MG63 (cell line): Measurements from ENCODE around the gene MAP3K14. TPM values are rescaled to one million over a fixed set of nuclear protein-coding genes. Genes with fewer than 3 reads are reported as not detected.
A peak's percentile ranks its signal among the peaks of the same experiment; 100 is the strongest.
"Not testable (repeated sequence)": the region's sequence is repeated elsewhere in the genome, so short reads cannot be mapped to it uniquely, and the experiment has no call there.

Source experiments
- DNase-seq: peaks from one replicate; pipeline ENCODE4 v3.0.0-alpha.2; 2020
- H3K27me3 ChIP-seq: fragments of 250-450 bp; sonication (Bioruptor Pico); 2 replicates; pipeline ENCODE4 v1.5.1; 2020; ENCODE audit warnings: mild to moderate bottlenecking, moderate library complexity
- H3K36me3 ChIP-seq: fragments of 250-450 bp; sonication (Bioruptor Pico); 2 replicates; pipeline ENCODE4 v1.5.1; 2020; ENCODE audit warnings: mild to moderate bottlenecking, moderate library complexity
- H3K4me3 ChIP-seq: fragments of 250-450 bp; sonication (Bioruptor Pico); 2 replicates; pipeline ENCODE4 v1.5.1; 2020; ENCODE audit warnings: mild to moderate bottlenecking, moderate library complexity
- H3K9me3 ChIP-seq: fragments of 250-450 bp; sonication (Bioruptor Pico); 2 replicates; pipeline ENCODE4 v1.5.1; 2020; ENCODE audit warnings: mild to moderate bottlenecking, moderate library complexity
- total RNA-seq: library from RNA; depleted of rRNA; stranded (reverse); fragments of >200 nt; shearing (Covaris generic); gene quantifications from 2 replicates; pipeline ENCODE4 v1.2.3, GENCODE V29; 2014; ENCODE audit warnings: low replicate concordance

Gene MAP3K14
- total RNA-seq, 1 experiment from 2014 or later: 13.4 TPM

- DNase-seq: peak; percentile 69
- no peaks in the 10 kb centered on the region for H3K9me3 ChIP-seq
- H3K27me3 ChIP-seq: no peaks in the 10 kb centered on the region
- peaks cover 75% of the 10 kb centered on the region for H3K36me3 ChIP-seq
- peak overlapping the region; percentile 3 for H3K4me3 ChIP-seq
These were observed 4.9 kb downstream of the MAP3K14 start for GRCh38 chr17:45311760-45312476.

- no peaks in the 10 kb centered on the region for H3K27me3 ChIP-seq
- H3K9me3 ChIP-seq: no peaks in the 10 kb centered on the region
- H3K36me3 ChIP-seq: peaks cover 80% of the 10 kb centered on the region
- no peak overlapping the region for H3K4me3 ChIP-seq
- DNase-seq: no peak
These were observed 5.4 kb downstream of the MAP3K14 start for GRCh38 chr17:45311401-45311759.

- Histone ChIP-seq H3K4me3 (no peak overlapping the region), H3K36me3 (peaks cover 73% of the 10 kb centered on the region), H3K9me3 (no peaks in the 10 kb centered on the region), H3K27me3 (no peaks in the 10 kb centered on the region)
- DNase-seq: peak; percentile 71
These were observed 6.2 kb downstream of the MAP3K14 start for GRCh38 chr17:45310380-45311324.

GRCh38 chr17:45309400-45309799 lies 7.4 kb downstream of the MAP3K14 start:
- peaks cover 73% of the 10 kb centered on the region for H3K36me3 ChIP-seq
- no peak for DNase-seq
- H3K27me3 ChIP-seq: no peaks in the 10 kb centered on the region
- no peak overlapping the region for H3K4me3 ChIP-seq
- no peaks in the 10 kb centered on the region for H3K9me3 ChIP-seq

- DNase-seq: no peak
- no peak overlapping the region for H3K4me3 ChIP-seq
- H3K27me3 ChIP-seq: no peaks in the 10 kb centered on the region
- peaks cover 73% of the 10 kb centered on the region for H3K36me3 ChIP-seq
- no peaks in the 10 kb centered on the region for H3K9me3 ChIP-seq
These were observed 8.0 kb downstream of the MAP3K14 start for GRCh38 chr17:45308840-45309239.

GRCh38 chr17:45308016-45308365 lies 8.8 kb downstream of the MAP3K14 start:
- Histone ChIP-seq H3K36me3 (peaks cover 70% of the 10 kb centered on the region), H3K9me3 (no peaks in the 10 kb centered on the region), H3K27me3 (no peaks in the 10 kb centered on the region), H3K4me3 (no peak overlapping the region)
- no peak for DNase-seq

GRCh38 chr17:45307290-45308015 lies 9.4 kb downstream of the MAP3K14 start:
- Histone ChIP-seq H3K9me3 (no peaks in the 10 kb centered on the region), H3K36me3 (peaks cover 70% of the 10 kb centered on the region), H3K27me3 (no peaks in the 10 kb centered on the region), H3K4me3 (no peak overlapping the region)
- DNase-seq: peak; percentile 39

- H3K36me3 ChIP-seq: peaks cover 70% of the 10 kb centered on the region
- no peaks in the 10 kb centered on the region for H3K9me3 ChIP-seq
- no peaks in the 10 kb centered on the region for H3K27me3 ChIP-seq
- H3K4me3 ChIP-seq: no peak overlapping the region
- DNase-seq: no peak
These were observed 10.2 kb downstream of the MAP3K14 start for GRCh38 chr17:45306623-45307022.

- no peak overlapping the region for H3K4me3 ChIP-seq
- no peaks in the 10 kb centered on the region for H3K9me3 ChIP-seq
- peak; percentile 34 for DNase-seq
- no peaks in the 10 kb centered on the region for H3K27me3 ChIP-seq
- peaks cover 65% of the 10 kb centered on the region for H3K36me3 ChIP-seq
These were observed 10.7 kb downstream of the MAP3K14 start for GRCh38 chr17:45306094-45306493.

GRCh38 chr17:45305530-45306087 lies 11.2 kb downstream of the MAP3K14 start:
- no peaks in the 10 kb centered on the region for H3K9me3 ChIP-seq
- H3K4me3 ChIP-seq: no peak overlapping the region
- H3K27me3 ChIP-seq: no peaks in the 10 kb centered on the region
- peaks cover 62% of the 10 kb centered on the region for H3K36me3 ChIP-seq
- peak; percentile 86 for DNase-seq

GRCh38 chr17:45302649-45303173 lies 14.1 kb downstream of the MAP3K14 start:
- no peak overlapping the region for H3K4me3 ChIP-seq
- DNase-seq: no peak
- peaks cover 64% of the 10 kb centered on the region for H3K36me3 ChIP-seq
- H3K27me3 ChIP-seq: no peaks in the 10 kb centered on the region
- H3K9me3 ChIP-seq: no peaks in the 10 kb centered on the region

GRCh38 chr17:45302220-45302619 lies 14.6 kb downstream of the MAP3K14 start:
- not testable (repeated sequence) for H3K4me3 ChIP-seq
- peaks cover 66% of the 10 kb centered on the region for H3K36me3 ChIP-seq

GRCh38 chr17:45301674-45302073 lies 15.1 kb downstream of the MAP3K14 start:
- Histone ChIP-seq H3K36me3 (peaks cover 66% of the 10 kb centered on the region), H3K9me3 (no peaks in the 10 kb centered on the region), H3K4me3 (no peak overlapping the region), H3K27me3 (no peaks in the 10 kb centered on the region)
- DNase-seq: no peak

More at GRCh38 chr17:45302220-45302619, 14.6 kb downstream of the MAP3K14 start:
- not testable (repeated sequence) for H3K9me3 ChIP-seq, H3K27me3 ChIP-seq, DNase-seq

GRCh38 chr17:45300060-45300751 lies 16.6 kb downstream of the MAP3K14 start:
- H3K4me3 ChIP-seq: no peak overlapping the region
- peaks cover 71% of the 10 kb centered on the region for H3K36me3 ChIP-seq
- no peak for DNase-seq
- H3K9me3 ChIP-seq: no peaks in the 10 kb centered on the region
- H3K27me3 ChIP-seq: no peaks in the 10 kb centered on the region

GRCh38 chr17:45299361-45299760 lies 17.5 kb downstream of the MAP3K14 start:
- no peaks in the 10 kb centered on the region for H3K9me3 ChIP-seq
- peaks cover 70% of the 10 kb centered on the region for H3K36me3 ChIP-seq
- H3K4me3 ChIP-seq: no peak overlapping the region
- no peak for DNase-seq
- H3K27me3 ChIP-seq: no peaks in the 10 kb centered on the region
